HG02759 (cell line): Measurements from ENCODE around the gene NEURL4.

Experiments
- ATAC-seq: cut with Tn5 transposase; IDR thresholded peaks from one replicate; pipeline ENCODE4 v1.9.1; 2021; ENCODE audit warnings: mild to moderate bottlenecking, moderate library complexity; ENCODE audit not compliant: unreplicated experiment

NEURL4 gene

DNA sequence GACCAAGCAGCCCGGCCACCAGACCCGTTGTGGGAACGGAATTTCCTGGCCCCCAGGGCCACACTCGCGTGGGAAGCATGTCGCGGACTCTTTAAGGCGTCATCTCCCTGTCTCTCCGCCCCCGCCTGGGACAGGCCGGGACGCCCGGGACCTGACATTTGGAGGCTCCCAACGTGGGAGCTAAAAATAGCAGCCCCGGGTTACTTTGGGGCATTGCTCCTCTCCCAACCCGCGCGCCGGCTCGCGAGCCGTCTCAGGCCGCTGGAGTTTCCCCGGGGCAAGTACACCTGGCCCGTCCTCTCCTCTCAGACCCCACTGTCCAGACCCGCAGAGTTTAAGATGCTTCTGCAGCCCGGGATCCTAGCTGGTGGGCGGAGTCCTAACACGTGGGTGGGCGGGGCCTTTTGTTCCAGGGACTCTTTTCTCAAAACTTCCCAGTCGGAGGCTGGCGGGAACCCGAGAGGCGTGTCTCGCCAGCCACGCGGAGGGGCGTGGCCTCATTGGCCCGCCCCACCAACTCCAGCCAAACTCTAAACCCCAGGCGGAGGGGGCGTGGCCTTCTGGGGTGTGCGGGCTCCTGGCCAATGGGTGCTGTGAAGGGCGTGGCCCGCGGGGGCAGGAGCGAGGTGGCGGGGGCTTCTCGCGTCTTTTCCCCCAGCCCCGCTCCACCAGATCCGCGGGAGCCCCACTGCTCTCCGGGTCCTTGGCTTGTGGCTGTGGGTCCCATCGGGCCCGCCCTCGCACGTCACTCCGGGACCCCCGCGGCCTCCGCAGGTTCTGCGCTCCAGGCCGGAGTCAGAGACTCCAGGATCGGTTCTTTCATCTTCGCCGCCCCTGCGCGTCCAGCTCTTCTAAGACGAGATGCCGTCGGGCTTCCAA lies 47.8 kb downstream of the NEURL4 start, which contains the start of gene SLC2A4:
SLC2A4 (plus strand) TSS at position 645 of the 879 bp plus-strand sequence; CDS start at position 862, 217 bp downstream.
- ATAC-seq: peak; percentile 72

DNA sequence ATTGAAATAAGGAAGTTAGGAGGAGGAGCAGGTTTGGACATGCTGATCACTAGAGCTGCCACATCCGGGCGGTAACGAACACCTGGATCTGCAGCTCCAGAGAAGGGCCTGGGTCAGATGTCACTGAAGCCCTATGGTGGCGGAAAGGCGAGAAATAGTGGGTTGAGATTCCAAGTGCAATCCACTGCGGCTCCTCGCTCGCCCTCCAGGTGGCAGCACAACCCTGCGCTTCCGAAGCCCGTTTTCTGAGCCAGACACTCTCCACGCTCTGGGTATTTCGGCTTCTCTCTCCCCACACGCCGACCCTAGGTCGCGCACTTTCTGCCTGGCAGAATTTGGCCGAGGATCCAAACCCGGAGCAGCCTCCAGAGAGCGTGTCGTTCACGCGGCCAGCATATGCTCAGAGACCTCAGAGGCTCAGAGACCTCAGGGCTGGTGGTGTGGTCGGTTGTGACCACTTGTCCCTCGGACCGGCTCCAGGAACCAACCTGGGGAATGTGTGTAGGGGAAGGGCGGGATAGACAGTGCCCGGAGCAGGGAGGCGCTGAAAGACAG lies 48.5 kb downstream of the NEURL4 start:
- ATAC-seq: peak; percentile 64

GRCh38 chr17:7279448-7279847 lies 49.7 kb downstream of the NEURL4 start:
- ATAC-seq: no peak

- no peak for ATAC-seq
These were observed 62.4 kb downstream of the NEURL4 start for GRCh38 chr17:7266784-7267183.
